HG02938 (cell line): ENCODE measurements around the gene LIMA1.
"Not testable (repeated sequence)": the region's sequence is repeated elsewhere in the genome, so short reads cannot be mapped to it uniquely, and the experiment has no call there.

Experiments used
- ATAC-seq: cut with Tn5 transposase; IDR thresholded peaks from one replicate; pipeline ENCODE4 v1.9.1; 2021; ENCODE audit warnings: mild to moderate bottlenecking, moderate library complexity; ENCODE audit not compliant: unreplicated experiment

LIMA1 gene

DNA sequence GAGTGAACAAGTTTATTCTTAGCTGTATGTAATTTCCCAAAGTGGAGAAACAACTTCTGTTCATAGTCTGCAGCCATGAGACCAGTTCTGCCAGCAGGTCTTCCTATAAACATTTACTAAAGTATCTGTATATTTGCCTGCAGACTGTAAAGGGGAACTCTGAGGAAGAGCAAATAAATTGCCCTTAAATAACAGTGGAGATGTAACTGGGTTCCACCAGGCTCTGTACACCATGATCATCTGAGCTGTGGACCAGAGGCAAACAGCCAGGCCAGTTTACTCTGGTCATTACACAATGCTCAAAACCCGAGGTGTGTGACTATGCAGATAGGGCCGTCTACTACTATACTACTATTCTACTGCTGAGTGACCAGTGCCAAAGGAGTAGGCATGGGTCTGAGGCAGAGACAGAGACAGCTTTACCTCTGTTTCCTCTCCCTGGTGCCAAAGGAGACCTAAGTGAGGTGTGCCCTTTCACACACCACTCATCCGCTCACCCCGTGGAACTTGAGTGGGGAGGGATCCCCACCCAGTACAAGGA is 95.0 kb downstream of the LIMA1 start:
- ATAC-seq = no peak

DNA sequence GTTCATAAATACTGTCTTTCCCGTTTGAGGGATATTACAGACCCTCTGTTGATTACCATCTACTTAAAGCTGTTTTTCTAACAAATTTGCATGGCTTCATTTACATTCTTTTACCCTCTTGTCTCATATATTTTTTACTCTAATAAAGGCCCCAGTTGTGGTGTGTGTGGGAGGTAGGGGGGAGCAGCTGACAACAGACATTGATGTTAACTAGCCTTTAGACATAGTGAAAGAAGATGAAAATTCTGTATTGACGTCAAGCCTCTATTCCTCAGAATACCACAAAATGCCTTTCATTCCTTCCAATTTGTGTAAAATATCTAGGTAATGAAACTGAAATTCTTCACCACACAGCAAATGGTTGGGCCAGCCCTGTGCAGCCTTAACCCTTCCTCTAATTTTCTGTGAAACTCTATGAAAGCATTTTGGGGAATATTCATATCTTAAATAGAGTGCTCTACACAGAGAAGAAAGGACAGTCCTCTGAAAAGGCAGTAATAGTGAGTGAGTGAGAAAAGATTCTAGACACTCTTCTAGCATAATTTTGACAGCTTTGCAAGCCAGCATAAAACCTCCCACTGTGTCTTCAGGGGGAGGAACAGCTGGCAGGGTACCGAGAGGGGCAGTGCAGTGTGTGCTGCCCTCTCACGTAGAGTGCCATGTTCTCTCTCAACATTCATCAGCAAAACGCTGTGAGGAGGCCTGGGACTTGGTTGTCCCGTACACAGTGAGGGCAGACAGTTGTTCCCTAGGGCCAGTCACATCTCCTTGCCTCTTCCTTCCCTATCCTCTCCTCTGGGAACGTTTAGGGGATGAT is 96.0 kb downstream of the LIMA1 start:
- peak; percentile 60 for ATAC-seq

DNA sequence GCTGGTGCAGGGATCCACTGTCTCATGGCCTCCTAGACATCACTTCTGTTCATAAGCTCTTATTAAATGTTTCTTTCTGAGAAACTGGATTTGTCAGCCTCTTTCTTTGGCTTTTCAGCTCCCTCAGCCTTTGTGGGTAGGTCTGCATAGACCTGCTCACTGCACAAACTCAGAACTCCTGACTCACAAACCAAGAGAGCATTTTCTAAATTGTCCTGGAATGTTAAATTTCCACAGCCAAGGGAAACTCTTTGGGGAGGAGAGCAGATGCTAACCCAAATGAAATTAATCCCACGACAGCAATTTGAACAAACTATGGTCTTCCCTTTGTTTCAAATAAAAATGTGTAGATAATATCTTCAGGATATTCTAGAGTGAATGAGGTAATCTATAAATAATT is 96.6 kb downstream of the LIMA1 start:
- ATAC-seq = no peak

DNA sequence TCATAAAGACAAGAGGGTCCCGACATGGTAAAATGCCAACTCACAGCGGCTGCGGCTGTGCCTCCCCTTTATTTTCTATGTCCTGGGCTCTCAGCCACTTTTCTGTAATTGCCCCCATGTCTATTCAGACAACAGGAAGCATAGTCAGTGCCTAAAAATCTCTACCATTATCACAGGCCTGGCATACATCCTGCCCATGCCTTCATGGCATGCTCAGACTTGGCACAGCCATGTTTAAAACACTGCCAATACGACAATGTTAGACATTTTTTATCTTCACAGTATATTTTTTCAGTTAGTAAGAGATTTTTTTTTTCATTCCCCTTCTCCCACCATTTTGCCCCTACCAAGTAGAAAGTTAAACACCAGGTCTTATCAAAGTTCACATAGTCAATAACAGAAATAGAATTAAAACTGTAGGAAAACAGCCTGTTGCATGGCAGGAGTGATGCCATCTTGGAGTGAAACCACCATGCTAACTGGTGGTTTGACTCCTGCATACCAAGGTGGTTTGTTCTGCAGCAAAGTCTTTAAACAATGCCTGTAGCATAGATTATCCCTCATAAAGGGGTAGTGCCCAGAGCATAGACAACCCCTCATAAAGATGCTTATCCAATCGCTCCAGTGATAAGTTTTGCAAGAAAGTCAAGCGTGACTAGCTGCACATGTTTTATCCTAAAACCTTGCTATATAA is 97.2 kb downstream of the LIMA1 start:
- ATAC-seq = no peak

DNA sequence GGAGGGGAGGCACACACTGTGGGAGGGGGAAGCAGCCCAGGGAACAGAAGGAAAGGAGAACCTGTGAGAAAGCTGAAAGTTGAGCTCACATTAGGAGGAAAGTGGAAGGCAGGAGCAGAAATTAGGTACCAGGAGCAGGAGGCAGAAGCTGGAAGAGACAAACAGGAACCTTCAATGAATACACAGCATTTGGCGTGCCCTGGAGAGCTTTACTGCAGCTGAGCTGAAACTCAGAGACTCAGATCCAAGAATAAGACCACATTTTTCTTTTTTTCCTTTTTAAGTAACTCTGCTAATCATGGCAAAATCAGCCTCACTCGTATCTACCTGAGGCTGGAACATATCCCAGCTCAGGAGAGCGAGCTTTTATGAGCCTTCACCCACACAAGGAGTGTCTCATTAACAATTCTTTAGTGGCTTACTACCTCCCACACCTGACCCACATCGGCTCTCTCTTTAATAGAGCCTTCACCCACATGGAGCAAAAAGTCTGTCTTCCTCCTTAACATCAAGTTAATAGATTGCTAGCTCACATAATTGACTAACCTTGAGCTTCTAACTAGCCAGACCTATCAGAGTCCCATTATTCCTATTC is 97.9 kb downstream of the LIMA1 start:
- ATAC-seq = no peak

DNA sequence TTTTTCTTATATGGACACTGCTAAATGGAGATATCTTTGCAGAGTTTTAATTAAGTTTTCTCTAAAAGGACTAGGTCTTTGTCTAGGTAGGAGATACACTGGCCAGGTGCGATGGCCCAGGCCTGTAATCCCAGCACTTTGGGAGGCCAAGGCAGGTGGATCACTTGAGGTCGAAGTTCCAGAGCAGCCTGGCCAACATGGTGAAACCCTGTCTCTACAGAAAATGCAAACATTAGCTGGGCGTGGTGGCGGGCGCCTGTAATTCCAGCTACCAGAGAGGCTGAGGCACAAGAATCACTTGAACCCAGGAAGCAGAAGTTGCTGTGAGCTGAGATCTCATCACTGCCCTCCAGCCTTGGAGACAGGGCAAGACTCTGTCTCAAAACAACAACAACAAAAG is 99.1 kb downstream of the LIMA1 start:
- no peak for ATAC-seq

DNA sequence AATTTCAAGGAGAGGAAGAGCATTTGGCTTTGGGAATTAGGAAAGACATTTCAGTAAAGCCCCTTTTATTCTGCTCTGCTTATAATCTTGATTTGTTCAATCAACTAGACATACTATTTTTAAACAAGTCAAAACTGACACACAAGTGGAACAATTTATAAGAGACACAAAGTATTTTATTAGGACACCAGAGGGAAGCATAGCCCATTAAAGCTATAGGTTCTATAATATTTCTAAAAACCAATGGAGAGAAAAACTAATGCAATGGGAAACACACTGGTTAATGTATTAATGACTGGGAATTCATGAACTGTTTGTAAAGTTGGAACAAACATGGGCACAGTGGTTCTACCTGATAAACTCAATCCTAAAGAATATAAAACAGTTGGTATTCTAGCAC is 100.9 kb downstream of the LIMA1 start:
- no peak for ATAC-seq

DNA sequence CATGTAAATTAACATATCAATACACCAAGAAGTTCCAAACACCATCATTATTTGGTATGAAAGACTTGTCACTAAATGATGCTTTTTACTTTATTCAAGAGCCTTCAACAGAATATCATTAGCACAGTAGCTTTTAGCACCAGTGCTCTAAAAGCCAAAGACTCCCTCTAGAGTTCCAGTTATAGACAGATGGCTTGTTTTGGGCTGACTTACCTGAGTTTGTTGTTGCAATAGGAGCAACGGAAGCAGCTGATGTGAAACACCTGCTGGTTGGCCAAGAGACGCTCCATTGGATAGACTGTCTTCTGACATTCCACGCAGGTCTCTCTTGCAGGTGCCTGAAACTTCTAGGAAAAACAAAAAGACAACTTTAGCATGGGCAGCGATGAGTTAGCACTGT is 101.6 kb downstream of the LIMA1 start:
- ATAC-seq = no peak

DNA sequence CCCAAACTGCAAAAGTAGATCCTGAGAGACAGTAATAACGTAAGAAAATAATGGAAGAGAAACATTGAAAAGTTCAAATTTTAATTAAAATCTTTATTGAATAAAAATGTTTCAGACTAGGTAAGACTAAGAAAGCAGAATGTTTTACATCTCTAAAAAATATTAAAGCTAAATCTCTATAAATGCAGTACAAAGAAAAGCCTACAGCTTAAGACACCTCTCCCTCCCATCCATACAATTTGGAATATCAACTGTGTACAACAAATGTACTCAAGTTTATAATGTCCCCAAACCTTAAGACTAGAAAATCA is 107.6 kb downstream of the LIMA1 start:
- ATAC-seq = no peak

DNA sequence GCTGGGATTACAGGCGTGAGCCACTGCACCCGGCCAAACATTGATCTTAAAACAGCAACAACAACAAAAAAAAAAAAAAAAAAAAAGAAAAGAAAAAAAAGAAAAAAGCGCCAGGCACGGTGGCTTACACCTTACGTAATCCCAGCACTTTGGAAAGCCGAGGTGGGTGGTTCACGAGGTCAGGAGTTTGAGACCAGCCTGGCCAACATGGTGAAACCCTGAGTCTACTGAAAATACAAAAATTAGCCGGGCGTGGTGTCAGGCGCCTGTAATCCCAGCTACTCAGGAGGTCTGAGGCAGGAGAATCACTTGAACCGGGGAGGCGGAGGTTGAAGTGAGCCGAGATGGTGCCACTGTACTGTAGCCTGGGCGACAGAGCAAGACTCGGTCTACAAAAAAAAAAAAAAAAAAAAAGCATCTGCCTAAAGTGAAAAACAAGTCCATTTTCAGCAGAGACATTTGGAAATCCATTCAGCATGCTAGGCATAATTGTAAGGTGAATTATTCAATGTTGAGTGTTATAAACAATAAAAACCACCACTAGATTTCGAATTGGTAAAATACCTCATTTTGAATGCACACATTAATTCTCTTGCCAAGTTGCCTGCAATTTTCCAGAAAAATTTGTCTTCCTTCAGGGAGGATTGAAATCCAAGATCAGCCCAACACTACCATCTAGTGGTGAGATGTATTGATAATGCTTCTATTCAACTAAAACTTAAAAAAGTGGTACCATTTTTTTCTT is 108.2 kb downstream of the LIMA1 start:
- ATAC-seq = no peak

DNA sequence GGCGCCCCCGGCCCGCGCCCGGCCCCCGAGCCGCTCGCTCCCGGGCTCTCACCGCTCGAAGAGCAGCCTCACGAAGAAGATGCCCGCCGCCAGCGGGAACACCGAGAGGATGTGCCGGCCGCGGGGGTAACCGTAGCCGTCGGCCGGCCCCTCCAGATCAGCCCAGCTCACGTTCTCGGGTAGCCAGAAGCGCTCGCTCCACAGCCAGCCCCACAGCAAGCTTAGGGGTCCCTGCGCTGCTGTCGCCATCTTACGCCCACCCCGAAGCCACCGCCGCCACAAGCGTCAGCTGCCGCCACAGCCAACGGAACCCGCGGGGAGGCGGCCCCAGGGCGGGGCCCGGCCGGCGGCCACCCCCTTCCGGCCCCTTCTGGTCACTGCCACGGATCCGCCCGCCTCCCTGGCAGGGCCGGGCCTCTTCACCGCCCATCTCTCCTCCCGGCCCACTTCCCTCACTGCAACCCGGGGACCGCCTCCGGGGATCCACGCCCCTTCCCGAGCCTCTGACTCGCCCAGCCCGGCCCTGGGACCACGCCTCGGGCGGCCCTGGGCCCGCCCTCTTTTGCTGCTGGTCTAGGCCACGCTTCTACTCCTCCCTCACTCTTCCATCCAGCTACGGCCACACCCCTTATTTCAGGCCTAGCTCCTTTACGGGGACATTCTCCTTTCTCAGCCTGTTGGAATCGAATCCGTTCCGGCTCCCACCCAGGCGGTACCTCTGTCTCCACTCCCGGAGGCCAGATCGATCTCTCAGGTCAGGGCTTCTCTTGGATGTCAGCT is 116.1 kb downstream of the LIMA1 start, which contains the start of gene CERS5:
Gene CERS5, minus strand, starts transcription at position 321 of the 780 bp plus-strand sequence. Its CDS starts 72 bp downstream, at position 249.
- peak; percentile 95 for ATAC-seq

DNA sequence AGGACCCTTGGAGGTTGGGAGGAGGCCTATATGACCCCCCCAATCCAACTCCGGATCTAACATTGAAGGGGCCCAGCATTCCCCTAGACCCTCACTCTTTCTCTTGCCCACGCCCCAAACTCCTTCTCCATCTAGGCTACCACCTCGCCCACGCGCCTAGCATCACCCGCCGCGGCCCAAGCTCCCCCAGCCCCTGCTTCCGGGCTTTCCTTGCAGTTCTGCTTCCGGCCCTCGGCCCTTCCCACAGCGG is 116.6 kb downstream of the LIMA1 start:
- ATAC-seq = peak; percentile 42

DNA sequence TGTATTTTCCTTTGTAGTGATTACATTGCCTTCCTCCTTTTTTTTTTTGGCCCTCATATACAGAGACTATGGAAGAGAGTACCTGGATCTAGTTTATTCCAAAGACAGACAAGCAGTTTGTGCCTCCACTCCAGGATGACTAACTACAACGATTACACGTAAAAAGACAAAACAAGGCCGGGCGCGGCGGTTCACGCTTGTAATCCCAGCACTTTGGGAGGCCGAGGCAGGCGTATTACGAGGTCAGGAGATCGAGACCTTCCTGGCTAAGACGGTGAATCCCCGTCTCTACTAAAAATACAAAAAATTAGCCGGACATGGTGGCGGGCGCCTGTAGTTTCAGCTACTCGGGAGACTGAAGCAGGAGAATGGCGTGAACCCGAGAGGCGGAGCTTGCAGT is 118.4 kb downstream of the LIMA1 start:
- no peak for ATAC-seq

DNA sequence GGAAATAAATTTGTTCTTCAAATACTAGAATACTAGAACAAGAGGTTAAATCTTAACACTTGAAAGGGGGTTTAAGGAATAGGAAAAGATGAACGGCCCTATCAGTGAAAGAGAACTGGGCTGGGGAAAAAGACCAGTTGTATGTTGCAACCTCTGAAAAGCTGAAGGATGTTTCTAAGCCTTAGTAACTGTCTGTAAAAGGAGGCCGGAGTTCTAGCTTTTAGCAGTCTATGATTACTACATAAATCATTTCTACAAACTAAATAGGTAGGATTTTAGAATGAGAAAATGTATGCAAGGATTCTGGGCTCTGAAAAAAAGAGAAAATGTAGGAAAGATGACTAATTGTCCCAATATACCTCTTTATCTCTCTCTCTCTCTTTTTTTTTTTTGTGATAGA is 121.1 kb downstream of the LIMA1 start:
- no peak for ATAC-seq

DNA sequence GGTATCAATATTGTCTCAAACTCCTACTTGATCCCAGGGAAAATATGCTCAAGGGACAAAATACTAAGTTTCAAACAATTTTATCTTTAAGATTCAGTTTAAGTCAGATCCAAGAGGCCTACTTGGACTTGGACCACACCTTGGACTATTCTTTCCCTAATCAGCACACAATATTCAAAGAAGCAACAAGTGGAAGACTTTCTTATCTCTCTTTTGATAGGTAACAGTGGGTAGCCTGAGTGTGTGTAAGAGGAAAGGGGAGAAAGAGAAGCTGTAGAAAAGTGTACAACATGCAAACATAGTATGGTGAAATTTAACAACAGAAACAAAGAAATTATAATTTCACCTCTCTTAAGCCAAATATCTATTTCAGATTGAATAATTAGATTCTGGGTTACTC is 122.7 kb downstream of the LIMA1 start:
- no peak for ATAC-seq

DNA sequence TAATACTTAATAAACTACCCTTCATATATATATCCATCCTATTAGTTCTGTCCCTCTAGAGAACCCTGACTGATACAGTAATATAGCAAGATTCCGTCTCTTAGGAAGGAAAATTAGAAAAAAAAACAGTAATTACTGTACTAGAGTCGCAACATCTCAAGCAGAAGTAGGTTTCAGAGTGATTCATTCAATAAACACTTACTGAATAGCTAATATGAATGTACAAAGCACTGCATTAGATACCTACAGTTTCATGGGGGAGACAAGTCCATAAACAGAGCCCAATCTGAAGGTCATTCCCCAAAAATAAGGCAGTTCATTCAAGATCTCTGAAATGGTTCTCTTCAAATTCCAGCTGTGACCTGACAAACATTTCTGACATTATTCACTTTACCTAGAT is 126.1 kb downstream of the LIMA1 start:
- ATAC-seq = no peak

DNA sequence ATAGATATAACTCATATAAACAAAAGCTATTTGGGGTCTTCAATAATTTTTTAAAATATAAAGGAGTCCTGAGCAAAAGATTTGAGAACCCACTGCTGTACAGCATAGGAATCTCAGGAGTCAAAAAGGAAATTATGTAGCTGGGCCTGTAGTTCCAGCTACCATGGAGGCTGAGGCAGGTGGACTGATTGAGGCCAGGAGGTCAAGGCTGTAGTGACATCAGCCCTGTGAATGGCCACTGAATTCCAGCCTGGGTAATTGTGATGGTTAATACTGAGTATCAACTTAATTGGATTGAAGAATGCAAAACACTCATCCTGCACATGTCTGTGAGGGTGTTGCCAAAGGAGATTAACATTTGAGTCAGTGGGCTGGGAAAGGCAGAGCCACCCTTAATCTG is 126.7 kb downstream of the LIMA1 start:
- ATAC-seq = no peak

DNA sequence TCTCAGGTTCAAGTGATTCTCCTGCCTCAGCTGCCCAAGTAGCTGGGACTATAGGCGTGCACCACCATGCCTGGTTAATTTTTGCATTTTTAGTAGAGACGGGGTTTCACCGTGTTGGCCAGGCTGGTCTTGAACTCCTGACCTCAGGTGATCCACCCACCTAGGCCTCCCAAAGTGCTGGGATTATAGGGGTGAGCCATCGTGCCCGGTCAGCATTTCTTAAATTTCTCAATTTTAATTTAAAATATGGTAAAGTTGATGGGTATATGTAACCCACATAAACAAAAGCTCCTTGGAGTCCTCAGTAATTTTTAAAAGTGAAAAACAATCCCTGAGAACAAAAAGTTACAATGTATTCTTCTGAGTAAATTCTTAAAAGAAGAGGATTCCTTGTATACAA is 128.4 kb downstream of the LIMA1 start:
- not testable (repeated sequence) for ATAC-seq

DNA sequence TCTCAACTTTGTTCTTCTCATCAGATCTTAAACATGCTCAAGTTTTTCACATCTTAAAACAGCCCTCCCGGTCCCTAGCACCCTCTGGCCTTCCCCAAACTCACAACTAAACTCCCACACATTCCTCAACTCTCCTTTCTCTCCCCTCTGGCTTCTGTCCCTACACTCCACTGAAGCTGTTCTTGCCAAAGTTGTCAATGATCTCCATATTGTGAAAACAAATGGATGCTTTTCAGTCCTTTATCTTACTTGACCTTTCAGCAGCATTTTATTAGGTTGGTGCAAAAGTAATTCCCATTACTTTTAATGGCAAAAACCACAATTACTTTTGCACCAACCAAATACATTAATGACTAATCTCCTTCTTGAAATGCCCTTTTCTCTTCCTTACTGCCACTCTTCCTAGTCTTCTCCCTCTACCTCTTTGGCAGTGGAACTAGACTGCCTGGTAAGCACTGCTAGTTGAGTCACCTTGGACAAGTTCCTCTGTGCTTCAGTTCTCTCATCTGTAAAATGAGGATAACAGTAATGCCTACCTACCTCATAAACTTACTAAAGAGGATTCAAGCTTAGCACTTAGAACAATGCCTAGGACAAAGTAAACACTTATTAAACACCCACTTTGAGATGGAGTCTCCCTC is 132.2 kb downstream of the LIMA1 start:
- no peak for ATAC-seq

DNA sequence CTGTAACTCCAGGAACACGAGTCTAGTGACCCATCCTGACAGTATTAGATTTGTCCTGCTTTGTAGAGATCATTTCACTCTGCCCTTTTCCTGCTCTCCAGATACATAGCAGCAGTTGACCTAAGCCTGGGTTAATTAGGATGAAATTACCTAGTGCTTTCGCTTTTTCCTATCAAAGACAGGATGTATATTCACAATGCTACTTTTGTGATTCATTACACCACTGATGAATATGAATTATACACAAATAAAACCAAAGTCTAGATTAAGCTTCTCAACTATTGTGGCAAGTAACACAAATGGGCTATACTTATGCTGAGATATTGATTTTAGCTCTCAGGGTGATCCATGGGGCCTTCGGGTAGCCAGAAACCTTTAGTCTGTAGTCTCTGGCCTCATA is 134.0 kb downstream of the LIMA1 start:
- ATAC-seq = no peak
